GM23338 (cell line): ENCODE measurements around the gene PUM2. TPM values are rescaled to one million over a fixed set of nuclear protein-coding genes. Genes with fewer than 3 reads are reported as not detected.

Experiments
- ATAC-seq: fragments of 200-7000 bp; cut with Tn5 transposase; 3 replicates; pipeline ENCODE4 v1.9.1; 2020
- DNase-seq: peaks from one replicate; pipeline ENCODE4 v3.0.0-alpha.2; 2015; ENCODE audit warnings: low spot score
- H2AFZ ChIP-seq: fragments of 200-600 bp; sonication (generic); 2 replicates; pipeline ENCODE4 v1.8.0; 2016; ENCODE audit warnings: antibody characterized with exemption, mild to moderate bottlenecking, moderate library complexity
- H3F3A ChIP-seq: fragments of 200-600 bp; sonication (generic); replicated peaks from 2 replicates; pipeline ENCODE4 v1.8.0; 2017; ENCODE audit warnings: antibody characterized with exemption, mixed run types, low read depth
- H3K27ac ChIP-seq: fragments of 200-600 bp; sonication (generic); 2 replicates; pipeline ENCODE4 v1.6.1; 2016; ENCODE audit warnings: low read depth
- H3K27me3 ChIP-seq: fragments of 200-600 bp; sonication (generic); 2 replicates; pipeline ENCODE4 v1.8.0; 2016; ENCODE audit warnings: mild to moderate bottlenecking, mixed run types, moderate library complexity; ENCODE audit not compliant: insufficient read depth
- H3K36me3 ChIP-seq: fragments of 200-600 bp; sonication (generic); 2 replicates; pipeline ENCODE4 v1.8.0; 2016; ENCODE audit warnings: mild to moderate bottlenecking; ENCODE audit not compliant: insufficient read depth
- H3K4me1 ChIP-seq: fragments of 200-600 bp; sonication (generic); 2 replicates; pipeline ENCODE4 v1.8.0; 2016; ENCODE audit warnings: mild to moderate bottlenecking, moderate library complexity; ENCODE audit not compliant: insufficient read depth
- H3K4me2 ChIP-seq: fragments of 200-600 bp; sonication (generic); 2 replicates; pipeline ENCODE4 v1.7.1; 2017; ENCODE audit warnings: mixed run types
- H3K4me3 ChIP-seq: fragments of 200-600 bp; sonication (generic); 2 replicates; pipeline ENCODE4 v1.6.1; 2016; ENCODE audit warnings: mixed run types
- H3K79me2 ChIP-seq: fragments of 200-600 bp; sonication (generic); replicated peaks from 2 replicates; pipeline ENCODE4 v1.8.0; 2017; ENCODE audit warnings: mild to moderate bottlenecking; ENCODE audit not compliant: insufficient read depth
- H3K9me2 ChIP-seq: fragments of 200-600 bp; sonication (generic); 2 replicates; pipeline ENCODE4 v1.8.0; 2017; ENCODE audit not compliant: insufficient read depth
- H4K20me1 ChIP-seq: fragments of 200-600 bp; sonication (generic); replicated peaks from 2 replicates; pipeline ENCODE4 v1.8.0; 2017; ENCODE audit warnings: mild to moderate bottlenecking; ENCODE audit not compliant: insufficient read depth
- H3K27ac Mint-ChIP-seq: 2 replicates; pipeline ENCODE4 v1.8.0; 2020; ENCODE audit warnings: inconsistent platforms, mild to moderate bottlenecking, moderate library complexity, mixed read lengths
- H3K27me3 Mint-ChIP-seq: 3 replicates; pipeline ENCODE4 v1.8.0; 2022; ENCODE audit warnings: low read depth, mild to moderate bottlenecking, moderate library complexity, mixed read lengths, inconsistent platforms; ENCODE audit not compliant: insufficient read depth, poor library complexity
- H3K36me3 Mint-ChIP-seq: 3 replicates; pipeline ENCODE4 v1.8.0; 2021; ENCODE audit warnings: low read depth, mild to moderate bottlenecking, inconsistent platforms, moderate library complexity, mixed read lengths
- H3K4me1 Mint-ChIP-seq: 3 replicates; pipeline ENCODE4 v1.8.0; 2020; ENCODE audit warnings: mild to moderate bottlenecking, inconsistent platforms, mixed read lengths
- H3K4me3 Mint-ChIP-seq: 3 replicates; pipeline ENCODE4 v1.8.0; 2021; ENCODE audit warnings: moderate library complexity, mild to moderate bottlenecking, inconsistent platforms, mixed read lengths
- H3K9me3 Mint-ChIP-seq: 3 replicates; pipeline ENCODE4 v1.8.0; 2020; ENCODE audit warnings: moderate library complexity, mild to moderate bottlenecking, inconsistent platforms, mixed read lengths
- CREB1 ChIP-seq: fragments of 250-450 bp; sonication (Bioruptor Pico); IDR thresholded peaks from 2 replicates; pipeline ENCODE4 v1.5.0; 2020; ENCODE audit warnings: low read depth, mild to moderate bottlenecking, moderate library complexity
- CTCF ChIP-seq, 2 experiments: fragments of 200-600 bp in 1 of 2; sonication (generic) in 1 of 2; conservative IDR thresholded peaks; 2 replicates each; pipeline versions ENCODE4 v1.5.1 to v1.6.1; 2016 to 2017; ENCODE audit warnings: antibody characterized with exemption in 2 of 2, low read depth in 2 of 2, mild to moderate bottlenecking in 2 of 2, moderate library complexity in 1 of 2
- ETS1 ChIP-seq: IDR thresholded peaks from 2 replicates; pipeline ENCODE4 v1.6.1; 2016; ENCODE audit warnings: antibody characterized with exemption
- EZH2 ChIP-seq: fragments of 200-600 bp; sonication (generic); IDR thresholded peaks from one replicate; pipeline ENCODE4 v1.8.0; 2017; ENCODE audit warnings: antibody characterized with exemption, mild to moderate bottlenecking, low read depth; ENCODE audit not compliant: unreplicated experiment
- EZH2phosphoT487 ChIP-seq: fragments of 200-600 bp; sonication (generic); IDR thresholded peaks from one replicate; pipeline ENCODE4 v1.8.1; 2018; ENCODE audit warnings: antibody characterized with exemption; ENCODE audit not compliant: unreplicated experiment
- JUNB ChIP-seq: IDR thresholded peaks from one replicate; pipeline ENCODE4 v1.6.1; 2016; ENCODE audit warnings: antibody characterized with exemption; ENCODE audit not compliant: unreplicated experiment
- NANOG ChIP-seq: IDR thresholded peaks from 2 replicates; pipeline ENCODE4 v1.6.1; 2016; ENCODE audit warnings: antibody characterized with exemption, borderline replicate concordance
- POLR2AphosphoS5 ChIP-seq: IDR thresholded peaks from 2 replicates; pipeline ENCODE4 v1.6.1; 2016; ENCODE audit warnings: antibody characterized with exemption, low read depth
- REST ChIP-seq: IDR thresholded peaks from one replicate; pipeline ENCODE4 v1.6.1; 2018; ENCODE audit warnings: antibody characterized with exemption; ENCODE audit not compliant: unreplicated experiment
- STAT1 ChIP-seq: IDR thresholded peaks from one replicate; pipeline ENCODE4 v1.6.1; 2016; ENCODE audit warnings: antibody characterized with exemption; ENCODE audit not compliant: unreplicated experiment
- ZNF114 ChIP-seq: fragments of 250-450 bp; sonication (Bioruptor Pico); IDR thresholded peaks from 2 replicates; pipeline ENCODE4 v1.5.0; 2020; ENCODE audit warnings: mild to moderate bottlenecking, moderate library complexity
- ZNF331 ChIP-seq: fragments of 250-450 bp; sonication (Bioruptor Pico); IDR thresholded peaks from 2 replicates; pipeline ENCODE4 v1.5.0; 2020; ENCODE audit warnings: low read depth, mild to moderate bottlenecking, moderate library complexity
- ZNF462 ChIP-seq: fragments of 250-450 bp; sonication (Bioruptor Pico); IDR thresholded peaks from 2 replicates; pipeline ENCODE4 v1.5.0; 2020; ENCODE audit warnings: mild to moderate bottlenecking, moderate library complexity
- polyA plus RNA-seq: library from polyadenylated mRNA; unstranded; fragments of >200 nt; fragmentation: Nextera tagmentation; extraction: Ambion mirVana; gene quantifications from 2 replicates; pipeline ENCODE4 v1.2.1, GENCODE V29; 2016
- total RNA-seq: library from RNA; depleted of rRNA; stranded (reverse); fragments of >200 nt; shearing (Covaris generic); gene quantifications from 2 replicates; pipeline ENCODE4 v1.2.3, GENCODE V29; 2014

Gene PUM2
- total and polyA plus RNA-seq, 2 experiments from 2014 or later = 29.9 to 94.1 TPM

- H3K27me3 Mint-ChIP-seq = peaks cover 5% of the 10 kb centered on the region
- Histone ChIP-seq H4K20me1 (peaks cover 5% of the 10 kb centered on the region; the same call in 1 of the 2 replicates), H3K4me3 (no peak overlapping the region), H3K27ac (no peak overlapping the region), H3K4me2 (no peak overlapping the region), H3K36me3 (no peaks in the 10 kb centered on the region), H3K9me2 (no peaks in the 10 kb centered on the region), H2AFZ (no peak overlapping the region), H3K4me1 (peaks cover 4% of the 10 kb centered on the region; the same call in 1 of the 2 replicates), H3F3A (no peaks in the 10 kb centered on the region), H3K27me3 (no peaks in the 10 kb centered on the region), H3K79me2 (peaks cover 50% of the 10 kb centered on the region)
- DNase-seq = no peak
- no peak for ATAC-seq
- H3K4me1 Mint-ChIP-seq = peaks cover 17% of the 10 kb centered on the region; the same call in 2 of the 3 replicates
- TF ChIP-seq ZNF331 (CRISPR knock-in tag) = no peak
- no peak for TF ChIP-seq STAT1
- no peak for TF ChIP-seq REST
- TF ChIP-seq CTCF (conservative IDR thresholded peaks at IDR 0.05; ENCODE audit: low read depth in 2 of 2) = no peak
- no peak for TF ChIP-seq EZH2phosphoT487
- TF ChIP-seq ETS1 = no peak
- no peak for TF ChIP-seq CREB1 (CRISPR knock-in tag)
- TF ChIP-seq ZNF462 = no peak
- no peak for TF ChIP-seq ZNF114 (CRISPR knock-in tag)
- TF ChIP-seq POLR2AphosphoS5 = no peak
- TF ChIP-seq EZH2 = no peak
- no peak for TF ChIP-seq JUNB
- TF ChIP-seq NANOG = no peak
- H3K9me3 Mint-ChIP-seq = no peaks in the 10 kb centered on the region
- H3K4me3 Mint-ChIP-seq = no peak overlapping the region
- H3K27ac Mint-ChIP-seq = peak overlapping the region; percentile 40; the same call in 1 of the 2 replicates
- H3K36me3 Mint-ChIP-seq = peaks cover 7% of the 10 kb centered on the region
Measured at GRCh38 chr2:20208476-20208859, 142.2 kb downstream of the PUM2 start.
